ENCODE results near the gene PIK3R1.
A peak's percentile ranks its signal among the peaks of the same experiment; 100 is the strongest.

Gene PIK3R1

DNA sequence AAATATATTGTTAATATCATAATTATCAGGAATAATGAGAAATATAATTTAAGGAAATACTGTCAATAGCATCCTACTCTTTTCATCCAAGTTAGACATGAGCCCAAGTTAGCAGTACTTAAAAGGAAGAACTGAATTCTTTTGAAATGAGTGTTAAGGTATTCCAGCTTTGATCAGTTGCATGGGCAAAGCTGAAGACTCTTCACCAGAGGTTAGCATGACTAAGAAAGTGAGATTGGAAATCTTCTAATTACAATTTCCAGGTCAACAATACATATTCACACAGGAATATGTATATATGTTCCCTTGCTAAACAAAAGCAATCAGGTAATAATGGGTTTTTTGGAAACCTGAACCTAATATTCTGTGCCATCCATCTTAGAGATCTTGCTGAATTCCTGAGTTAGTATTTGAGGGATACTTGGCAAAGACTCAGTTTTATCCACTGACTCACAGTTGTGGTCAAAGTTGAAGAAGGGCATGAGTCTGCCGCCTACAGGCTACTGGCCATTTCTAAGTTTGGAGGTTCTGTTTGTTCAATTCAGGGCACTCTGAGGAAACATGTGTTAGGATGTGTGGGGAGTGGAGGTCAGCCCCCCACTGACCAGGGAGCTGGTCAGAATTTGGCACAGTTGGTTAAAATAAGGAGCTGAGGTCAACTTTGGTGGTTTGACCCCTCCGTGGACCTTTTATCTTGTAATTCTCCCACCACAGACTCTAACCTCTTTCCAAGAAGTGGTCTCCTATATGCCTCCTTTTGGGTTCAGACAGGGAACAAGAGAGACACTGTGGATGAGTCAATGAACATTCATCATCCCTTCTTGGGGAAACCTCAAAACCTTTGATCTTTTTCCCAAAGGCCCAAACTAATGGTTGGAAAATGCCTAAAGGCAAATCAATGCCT lies 118.3 kb downstream of the PIK3R1 start:
- no peak for DNase-seq

DNA sequence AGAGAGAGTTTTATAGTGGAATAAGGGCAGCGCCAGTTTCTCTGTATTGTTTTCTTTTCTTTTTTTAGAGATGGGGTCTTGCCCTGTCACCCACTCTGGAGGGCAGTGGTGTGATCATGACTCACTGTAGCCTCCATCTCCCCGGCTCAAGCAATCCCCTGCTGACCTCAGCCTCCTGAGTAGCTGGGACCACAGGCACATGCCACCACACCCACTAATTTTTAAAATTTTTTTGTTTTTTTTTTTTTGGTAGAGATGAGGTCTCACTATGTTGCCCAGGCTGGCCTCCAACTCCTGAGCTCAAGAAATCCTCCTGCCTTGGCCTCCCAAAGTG lies 119.0 kb downstream of the PIK3R1 start:
- no peak for DNase-seq

DNA sequence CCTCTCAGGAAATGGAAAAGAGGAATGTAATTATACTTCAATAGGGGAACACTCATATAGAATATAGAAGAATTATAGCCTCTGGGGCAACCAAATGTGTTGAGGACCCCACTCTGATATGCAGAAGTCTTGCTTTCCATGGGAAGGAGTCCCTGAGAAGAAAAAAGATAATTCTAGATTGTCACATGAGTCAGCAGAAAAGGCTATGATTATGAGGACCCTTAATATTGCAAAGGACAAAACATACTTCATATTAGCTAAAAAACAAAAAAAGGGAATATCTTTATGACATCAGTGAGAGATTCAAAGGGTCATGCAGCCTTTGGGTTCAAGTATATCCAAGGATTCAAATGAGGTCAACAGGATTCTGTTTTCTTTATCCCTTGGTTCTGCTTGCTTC lies 119.5 kb downstream of the PIK3R1 start:
- no peak for DNase-seq

DNA sequence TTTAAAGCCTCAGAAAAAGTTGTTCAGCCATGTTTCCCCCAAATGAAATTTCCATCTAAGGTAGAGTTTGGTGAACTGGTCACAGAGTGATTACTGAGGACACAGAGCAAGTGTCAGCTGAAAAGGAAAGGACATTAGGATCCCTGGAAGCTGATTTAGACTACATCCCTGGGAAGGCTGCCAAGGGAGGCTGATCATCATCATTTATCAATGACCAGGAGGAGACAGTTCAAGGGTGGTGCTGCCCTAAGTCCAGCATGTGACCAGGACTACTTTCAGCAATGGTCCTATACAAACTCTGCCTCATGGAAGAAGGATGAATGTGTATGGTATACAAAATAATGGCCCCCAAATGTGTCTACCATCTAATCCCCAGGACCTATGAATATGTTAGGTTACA lies 120.6 kb downstream of the PIK3R1 start:
- DNase-seq = no peak

DNA sequence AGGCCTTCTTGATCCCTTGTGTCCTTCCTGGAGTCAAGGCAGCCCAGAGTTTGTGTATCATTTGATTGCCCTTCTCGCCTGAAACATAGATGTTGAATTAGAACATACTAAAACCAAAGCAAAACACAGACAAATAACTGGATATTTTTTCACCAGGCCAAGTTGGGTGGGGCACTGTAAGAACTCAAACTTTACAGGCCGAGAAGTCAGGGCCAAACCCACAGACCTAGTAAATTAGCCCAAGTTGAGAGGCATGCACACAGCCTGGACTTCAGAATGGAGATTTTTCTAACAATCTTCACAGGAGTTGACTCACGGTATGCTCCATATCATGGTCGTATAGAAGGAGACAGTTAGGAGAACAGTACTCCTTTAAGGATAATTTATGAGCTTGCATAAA lies 121.7 kb downstream of the PIK3R1 start:
- DNase-seq = no peak

DNA sequence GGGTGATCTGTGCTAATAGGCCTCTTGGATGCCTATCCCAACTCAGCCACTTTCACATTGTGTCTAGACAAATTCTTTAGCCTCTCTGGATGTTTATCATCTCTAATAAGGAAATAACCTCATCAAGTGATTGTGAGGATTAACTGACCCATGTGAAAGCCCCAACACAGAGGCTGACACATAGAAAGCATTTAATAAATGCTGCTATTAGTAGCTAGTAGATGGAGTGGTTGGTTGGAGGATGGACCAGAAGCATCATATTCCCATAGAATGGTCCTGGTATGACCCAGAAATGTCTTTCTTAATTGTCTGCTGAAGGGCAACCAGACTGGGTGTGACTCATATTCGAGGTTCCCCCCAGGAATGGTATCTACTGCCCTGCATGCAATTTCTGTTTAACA lies 124.4 kb downstream of the PIK3R1 start:
- DNase-seq = no peak

DNA sequence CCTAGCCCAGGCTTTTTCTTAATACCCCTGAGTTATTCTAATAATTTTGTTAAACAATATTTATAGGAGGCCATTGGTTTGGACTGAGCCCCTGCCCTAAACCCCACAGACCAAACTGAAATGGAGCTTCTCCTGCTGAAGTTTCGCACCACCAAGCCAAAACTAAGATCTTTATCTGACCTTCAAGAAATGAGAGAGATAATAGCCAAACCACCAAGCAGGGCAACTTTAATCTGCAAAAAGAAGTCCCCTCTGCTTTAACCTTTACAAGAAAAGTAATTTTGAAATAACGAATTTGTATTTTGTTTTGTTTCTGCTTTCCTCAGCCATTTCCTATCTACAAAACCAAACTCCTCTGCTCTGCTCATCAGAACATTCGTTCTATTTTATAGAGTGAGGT lies 125.5 kb downstream of the PIK3R1 start:
- no peak for DNase-seq

DNA sequence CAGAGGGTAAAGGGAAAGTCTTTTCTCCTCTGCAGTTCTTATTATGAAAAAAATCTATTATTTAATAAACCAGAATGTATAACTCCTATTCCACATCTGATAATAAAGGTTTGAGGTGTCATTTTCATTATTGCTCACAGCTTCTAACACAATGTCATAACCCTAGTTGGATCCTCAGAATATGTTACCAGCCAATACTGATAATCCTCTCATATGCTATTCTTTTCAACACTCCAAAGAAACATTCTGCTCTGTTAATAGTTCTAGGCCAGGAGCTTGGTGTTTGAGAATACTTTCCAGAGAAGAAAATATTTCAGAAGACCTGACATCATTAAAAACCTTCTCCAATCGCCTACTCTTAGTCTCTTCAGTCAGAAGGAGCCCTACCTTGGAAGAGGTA lies 127.1 kb downstream of the PIK3R1 start:
- DNase-seq = no peak

DNA sequence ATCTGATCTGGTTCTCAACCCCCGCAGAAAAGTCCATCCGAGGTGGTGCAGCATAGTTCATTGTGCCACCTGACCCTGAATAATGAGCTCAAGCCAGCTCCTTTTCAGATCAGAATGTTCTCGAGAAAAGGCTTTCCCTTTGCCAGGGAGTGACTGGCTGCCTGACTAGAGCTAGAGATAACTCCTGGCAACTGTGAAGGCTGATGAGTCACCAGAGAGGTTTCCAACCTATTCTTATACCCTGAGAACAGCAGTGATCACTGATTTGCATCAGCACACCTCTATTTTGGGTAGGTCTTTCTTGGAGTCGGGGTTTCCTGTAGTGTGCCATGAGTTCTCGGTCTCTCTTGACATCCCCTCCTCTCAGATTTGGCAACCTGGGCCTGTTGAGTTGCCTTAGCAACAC lies 127.9 kb downstream of the PIK3R1 start:
- peak; percentile 37 for DNase-seq

DNA sequence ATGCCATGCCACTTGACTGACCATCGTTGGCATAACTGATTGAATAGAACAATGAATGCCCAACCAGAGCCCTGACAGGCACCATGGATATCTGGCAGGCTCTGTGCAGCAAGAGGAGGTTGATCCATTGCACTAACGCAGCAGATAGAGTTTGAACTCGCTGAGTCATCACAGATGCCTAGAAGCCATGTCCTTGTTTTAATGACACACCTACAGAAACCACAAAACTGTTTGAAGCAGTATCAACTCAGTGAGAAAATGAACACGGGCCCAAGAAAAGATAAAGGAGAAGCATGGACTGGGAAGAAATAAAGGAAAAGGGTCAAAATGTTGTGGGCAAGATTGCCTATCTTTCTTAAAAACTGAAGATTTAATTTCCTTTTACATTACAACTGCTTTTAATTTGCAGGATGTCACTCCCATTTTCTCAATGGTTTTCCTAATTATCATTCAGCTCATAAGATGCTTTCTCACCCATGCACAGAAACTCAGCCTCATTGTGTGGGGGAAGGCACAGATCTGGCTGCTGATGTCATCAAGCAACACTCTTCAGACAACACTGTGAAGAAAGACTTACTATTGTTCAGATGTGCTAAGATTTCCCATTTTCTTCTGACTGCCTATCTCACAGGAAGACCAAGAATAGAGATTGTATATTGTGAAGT lies 129.0 kb downstream of the PIK3R1 start:
- peak; percentile 41 for DNase-seq

DNA sequence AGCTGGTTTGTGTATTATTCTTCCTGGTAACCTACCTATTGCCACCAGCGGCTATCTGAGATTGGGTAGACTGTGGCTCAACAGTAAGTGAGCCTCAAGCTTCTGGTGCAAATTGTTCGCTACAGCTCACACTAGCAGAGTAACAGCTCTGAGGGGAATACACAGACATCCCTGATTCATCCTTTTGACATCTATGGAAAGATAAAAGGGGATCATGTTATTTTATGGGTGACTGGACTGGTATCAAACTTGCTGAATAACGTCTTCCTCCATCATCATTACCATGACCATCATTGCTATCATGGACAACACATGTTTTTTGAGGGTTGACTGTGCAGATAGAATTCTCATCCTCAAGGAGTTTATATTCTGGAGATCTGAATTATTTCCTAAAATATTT lies 129.6 kb downstream of the PIK3R1 start:
- no peak for DNase-seq

DNA sequence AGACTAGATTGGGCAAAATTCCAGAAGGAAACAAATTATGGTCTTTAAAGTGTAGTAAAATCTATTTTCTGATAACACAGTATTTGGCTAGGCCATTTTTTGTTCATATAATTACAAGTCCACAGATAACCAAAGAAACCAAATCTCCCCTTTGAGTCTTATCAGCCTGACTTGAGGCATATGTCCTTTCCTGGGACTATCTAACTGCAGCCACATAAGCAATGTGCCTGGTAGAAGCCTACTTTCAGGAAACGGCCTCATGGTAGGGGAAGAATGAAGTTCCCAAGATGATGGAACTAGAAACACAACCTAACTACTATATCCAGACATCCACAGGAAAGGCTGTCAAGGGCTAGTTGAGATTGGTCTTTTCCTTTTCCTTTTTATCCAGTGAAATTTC lies 130.0 kb downstream of the PIK3R1 start:
- DNase-seq = no peak

DNA sequence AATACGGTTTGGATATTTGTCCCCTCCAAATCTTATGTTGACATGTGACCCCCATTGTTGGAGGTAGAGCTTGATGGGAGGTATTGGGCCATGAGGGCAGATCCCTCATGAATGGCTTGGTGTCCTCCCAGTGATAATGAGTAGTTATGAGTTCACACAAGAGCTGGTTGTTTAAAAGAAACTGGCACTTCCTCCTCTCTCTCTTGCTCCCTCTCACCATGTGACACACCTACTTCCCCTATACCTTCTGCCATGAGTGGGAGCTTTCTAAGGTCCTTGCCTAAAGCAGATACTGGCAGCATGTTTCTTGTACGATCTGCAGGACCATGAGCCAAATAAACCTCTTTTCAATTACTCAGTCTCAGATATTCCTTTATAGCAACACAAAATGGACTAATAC lies 132.0 kb downstream of the PIK3R1 start:
- DNase-seq = no peak

DNA sequence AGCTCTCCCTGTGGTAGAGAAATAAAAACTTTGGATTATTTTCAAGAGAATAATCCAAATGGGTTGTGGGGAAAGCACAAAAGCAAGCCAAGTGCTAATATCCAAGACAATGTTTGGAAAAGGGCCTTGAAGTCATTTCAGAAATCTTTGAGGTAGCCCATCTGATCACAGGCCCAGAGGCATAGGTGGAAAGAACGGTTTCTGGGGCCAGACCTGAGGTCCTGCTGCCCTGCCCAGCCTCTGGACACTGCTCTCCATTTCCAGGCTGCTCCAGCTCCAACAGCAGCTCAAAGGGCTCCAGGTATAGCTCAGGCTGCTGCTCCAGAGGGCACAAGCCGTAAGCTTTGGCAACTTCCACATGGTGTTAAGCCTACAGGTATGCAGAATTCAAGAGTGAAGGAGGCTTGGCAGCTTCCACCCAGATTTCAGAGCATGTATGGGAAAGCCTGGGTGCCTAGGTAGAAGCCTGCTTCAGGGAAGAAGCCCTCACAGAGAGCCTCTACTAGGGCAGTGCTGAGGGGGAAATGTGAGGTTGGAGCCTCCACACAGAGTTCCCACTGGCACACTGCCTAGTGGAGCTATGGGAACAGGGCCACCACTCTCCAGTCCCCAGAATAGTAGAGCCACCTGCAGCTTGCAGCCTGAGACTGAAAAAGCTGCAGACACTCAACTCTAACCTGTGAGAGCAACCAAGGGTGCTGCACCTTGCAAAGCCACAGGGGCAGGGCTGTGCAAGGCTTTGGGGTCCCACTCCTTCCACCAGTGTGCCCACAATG lies 133.1 kb downstream of the PIK3R1 start:
- no peak for DNase-seq

DNA sequence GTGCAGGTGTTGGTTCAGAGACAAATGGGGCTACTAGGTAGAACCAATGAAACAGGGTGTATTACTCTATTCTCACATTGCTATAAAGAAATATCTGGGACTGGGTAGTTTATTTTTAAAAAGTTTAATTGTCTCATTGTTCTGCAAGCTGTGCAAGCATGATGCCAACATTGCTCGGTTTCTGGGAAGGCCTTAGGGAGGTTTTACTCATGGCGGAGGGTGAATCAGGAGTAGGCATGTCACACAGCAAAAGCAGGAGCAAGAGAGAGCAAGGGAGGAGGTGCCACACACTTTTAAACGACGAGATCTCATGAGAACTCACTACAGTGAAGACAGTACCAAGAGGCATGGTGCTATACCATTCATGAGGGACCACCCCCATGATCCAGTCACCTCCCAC lies 134.6 kb downstream of the PIK3R1 start:
- DNase-seq = no peak
